ENCODE measurements around the gene BCL2L2. TPM values are rescaled to one million over a fixed set of nuclear protein-coding genes. Genes with fewer than 3 reads are reported as not detected.

BCL2L2 gene
- total and polyA plus RNA-seq, 2 of the 8 experiments (the other 6 are each of a cell fraction or from before 2014, with no cell fraction given) = 9.3 to 13.8 TPM

DNA sequence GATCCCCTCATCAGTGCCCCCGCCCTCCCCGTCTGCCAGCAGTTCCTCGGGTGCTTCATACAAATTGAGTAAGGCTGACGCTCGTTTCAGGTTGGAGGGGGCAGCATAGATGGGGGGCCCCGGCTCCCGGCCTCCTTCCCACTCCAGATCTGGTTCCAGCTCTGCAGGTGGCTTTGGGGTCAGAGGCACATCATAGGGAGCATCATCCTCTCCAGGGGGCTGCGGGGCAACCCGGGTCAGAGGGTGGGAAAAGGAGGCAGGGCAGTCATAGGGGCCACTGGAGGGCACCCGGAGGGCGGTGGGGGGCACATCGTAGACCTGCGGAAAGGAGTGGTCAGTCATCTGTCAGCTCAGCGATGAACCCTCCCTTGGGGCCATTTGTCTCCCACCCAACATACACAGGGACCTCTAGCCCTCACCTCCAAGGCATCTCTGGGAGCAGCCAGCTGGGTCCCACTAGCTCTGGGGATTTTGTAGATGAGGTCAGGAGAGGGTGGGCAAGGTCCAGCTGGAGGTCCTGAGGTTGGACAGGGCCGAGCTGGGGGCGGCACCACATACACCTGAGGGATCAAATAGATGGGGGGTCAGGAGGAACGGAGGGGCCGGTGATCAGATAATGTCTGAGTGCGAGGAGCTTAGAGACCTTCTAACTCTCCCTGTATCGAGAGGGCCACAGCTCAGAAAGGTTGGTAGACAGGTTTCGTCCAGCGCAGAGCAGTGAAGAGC, 53.3 kb downstream of the BCL2L2 start (continued):
- TF ChIP-seq, protein P1, sequence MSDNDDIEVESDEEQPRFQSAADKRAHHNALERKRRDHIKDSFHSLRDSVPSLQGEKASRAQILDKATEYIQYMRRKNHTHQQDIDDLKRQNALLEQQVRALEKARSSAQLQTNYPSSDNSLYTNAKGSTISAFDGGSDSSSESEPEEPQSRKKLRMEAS (IDR thresholded peaks at IDR 0.05) = no peak
- TF ChIP-seq SP4 (IDR thresholded peaks at IDR 0.05; ENCODE audit: low read length) (no peak), JUND (IDR thresholded peaks at IDR 0.05; ENCODE audit: low read length) (no peak), KDM5A (IDR thresholded peaks at IDR 0.05; ENCODE audit: low read length) (no peak), HDAC6 (IDR thresholded peaks at IDR 0.05; ENCODE audit: low read depth, low read length) (no peak), JUN (IDR thresholded peaks at IDR 0.05; ENCODE audit: low read depth, low read length) (no peak)

Measured in H1 (cell line).